Measurements from ENCODE around the gene HDHD3.
A peak's percentile ranks its signal among the peaks of the same experiment; 100 is the strongest.
"Not testable (repeated sequence)": the region's sequence is repeated elsewhere in the genome, so short reads cannot be mapped to it uniquely, and the experiment has no call there.

HDHD3 gene

GRCh38 chr9:113387560-113388230 lies 10.9 kb upstream of the HDHD3 start:
- Histone ChIP-seq H3K4me3 (ENCODE audit: low read depth in 1 of 2, low read length in 2 of 2) (no peak overlapping the region), H3K27me3 (ENCODE audit: control insufficient read depth in 1 of 2, insufficient read depth in 2 of 2, low read length in 2 of 2) (no peaks in the 10 kb centered on the region), H3K36me3 (ENCODE audit: insufficient read depth, low read length) (peaks cover 41% of the 10 kb centered on the region), H3K27ac (ENCODE audit: low read depth, low read length) (no peak overlapping the region), H3K4me1 (ENCODE audit: insufficient read depth, low read length) (no peaks in the 10 kb centered on the region), H3K9ac (ENCODE audit: low read length) (no peak overlapping the region), H3K9me3 (ENCODE audit: low read length) (no peaks in the 10 kb centered on the region)

- no peak overlapping the region for H3K9ac ChIP-seq (ENCODE audit: low read length)
- H3K36me3 ChIP-seq (ENCODE audit: insufficient read depth, low read length): peaks cover 37% of the 10 kb centered on the region
- H3K27me3 ChIP-seq (ENCODE audit: control insufficient read depth in 1 of 2, insufficient read depth in 2 of 2, low read length in 2 of 2): no peaks in the 10 kb centered on the region
- H3K4me3 ChIP-seq (ENCODE audit: low read depth in 1 of 2, low read length in 2 of 2): no peak overlapping the region
- no peaks in the 10 kb centered on the region for H3K9me3 ChIP-seq (ENCODE audit: low read length)
- no peaks in the 10 kb centered on the region for H3K4me1 ChIP-seq (ENCODE audit: insufficient read depth, low read length)
- no peak overlapping the region for H3K27ac ChIP-seq (ENCODE audit: low read depth, low read length)
Observed at GRCh38 chr9:113386571-113387393, 10.0 kb upstream of the HDHD3 start.

- H3K9me3 ChIP-seq (ENCODE audit: low read length): no peaks in the 10 kb centered on the region
- H3K4me3 ChIP-seq (ENCODE audit: low read depth in 1 of 2, low read length in 2 of 2): no peak overlapping the region
- no peak overlapping the region for H3K27ac ChIP-seq (ENCODE audit: low read depth, low read length)
- no peaks in the 10 kb centered on the region for H3K4me1 ChIP-seq (ENCODE audit: insufficient read depth, low read length)
- no peak overlapping the region for H3K9ac ChIP-seq (ENCODE audit: low read length)
- no peaks in the 10 kb centered on the region for H3K36me3 ChIP-seq (ENCODE audit: insufficient read depth, low read length)
- H3K27me3 ChIP-seq (ENCODE audit: control insufficient read depth in 1 of 2, insufficient read depth in 2 of 2, low read length in 2 of 2): no peaks in the 10 kb centered on the region
Observed at GRCh38 chr9:113381909-113382411, 5.2 kb upstream of the HDHD3 start.

- H3K27ac ChIP-seq (ENCODE audit: low read depth, low read length); H3K9me3 ChIP-seq (ENCODE audit: low read length); H3K4me3 ChIP-seq (ENCODE audit: low read depth in 1 of 2, low read length in 2 of 2); H3K36me3 ChIP-seq (ENCODE audit: insufficient read depth, low read length); H3K9ac ChIP-seq (ENCODE audit: low read length); H3K27me3 ChIP-seq (ENCODE audit: control insufficient read depth in 1 of 2, insufficient read depth in 2 of 2, low read length in 2 of 2); H3K4me1 ChIP-seq (ENCODE audit: insufficient read depth, low read length): not testable (repeated sequence)
Observed at GRCh38 chr9:113381441-113381840, 4.7 kb upstream of the HDHD3 start.

GRCh38 chr9:113380869-113381378 lies 4.1 kb upstream of the HDHD3 start:
- no peaks in the 10 kb centered on the region for H3K36me3 ChIP-seq (ENCODE audit: insufficient read depth, low read length)
- peaks cover 2% of the 10 kb centered on the region for H3K4me1 ChIP-seq (ENCODE audit: insufficient read depth, low read length)
- no peaks in the 10 kb centered on the region for H3K9me3 ChIP-seq (ENCODE audit: low read length)
- no peak overlapping the region for H3K4me3 ChIP-seq (ENCODE audit: low read depth in 1 of 2, low read length in 2 of 2)
- H3K27me3 ChIP-seq (ENCODE audit: control insufficient read depth in 1 of 2, insufficient read depth in 2 of 2, low read length in 2 of 2): no peaks in the 10 kb centered on the region
- no peak overlapping the region for H3K27ac ChIP-seq (ENCODE audit: low read depth, low read length)
- no peak overlapping the region for H3K9ac ChIP-seq (ENCODE audit: low read length)

GRCh38 chr9:113379829-113380210 lies 3.0 kb upstream of the HDHD3 start:
- H3K4me3 ChIP-seq (ENCODE audit: low read depth in 1 of 2, low read length in 2 of 2); H3K27ac ChIP-seq (ENCODE audit: low read depth, low read length); H3K9ac ChIP-seq (ENCODE audit: low read length); H3K4me1 ChIP-seq (ENCODE audit: insufficient read depth, low read length); H3K9me3 ChIP-seq (ENCODE audit: low read length); H3K27me3 ChIP-seq (ENCODE audit: control insufficient read depth in 1 of 2, insufficient read depth in 2 of 2, low read length in 2 of 2); H3K36me3 ChIP-seq (ENCODE audit: insufficient read depth, low read length): not testable (repeated sequence)

- not testable (repeated sequence) for H3K4me3 ChIP-seq (ENCODE audit: low read depth in 1 of 2, low read length in 2 of 2); H3K4me1 ChIP-seq (ENCODE audit: insufficient read depth, low read length)
Observed at GRCh38 chr9:113379094-113379828, 2.5 kb upstream of the HDHD3 start.

GRCh38 chr9:113375057-113376023 lies 1.4 kb downstream of the HDHD3 start:
- Histone ChIP-seq H3K4me1 (ENCODE audit: insufficient read depth, low read length) (peaks cover 10% of the 10 kb centered on the region), H3K4me3 (ENCODE audit: low read depth in 1 of 2, low read length in 2 of 2) (peak overlapping the region in 1 of 2 donors; percentile 78), H3K36me3 (ENCODE audit: insufficient read depth, low read length) (peaks cover 17% of the 10 kb centered on the region), H3K9me3 (ENCODE audit: low read length) (no peaks in the 10 kb centered on the region), H3K9ac (ENCODE audit: low read length) (no peak overlapping the region), H3K27me3 (ENCODE audit: control insufficient read depth in 1 of 2, insufficient read depth in 2 of 2, low read length in 2 of 2) (no peaks in the 10 kb centered on the region), H3K27ac (ENCODE audit: low read depth, low read length) (no peak overlapping the region)

More at GRCh38 chr9:113379094-113379828, 2.5 kb upstream of the HDHD3 start:
- H3K27me3 ChIP-seq (ENCODE audit: control insufficient read depth in 1 of 2, insufficient read depth in 2 of 2, low read length in 2 of 2); H3K36me3 ChIP-seq (ENCODE audit: insufficient read depth, low read length); H3K9me3 ChIP-seq (ENCODE audit: low read length); H3K9ac ChIP-seq (ENCODE audit: low read length); H3K27ac ChIP-seq (ENCODE audit: low read depth, low read length): not testable (repeated sequence)

GRCh38 chr9:113373676-113374392 lies 3.0 kb downstream of the HDHD3 start:
- H3K36me3 ChIP-seq (ENCODE audit: insufficient read depth, low read length): peaks cover 17% of the 10 kb centered on the region
- H3K4me1 ChIP-seq (ENCODE audit: insufficient read depth, low read length): peaks cover 10% of the 10 kb centered on the region
- no peak overlapping the region for H3K27ac ChIP-seq (ENCODE audit: low read depth, low read length)
- H3K4me3 ChIP-seq (ENCODE audit: low read depth in 1 of 2, low read length in 2 of 2): no peak overlapping the region
- H3K9me3 ChIP-seq (ENCODE audit: low read length): no peaks in the 10 kb centered on the region
- H3K9ac ChIP-seq (ENCODE audit: low read length): no peak overlapping the region
- no peaks in the 10 kb centered on the region for H3K27me3 ChIP-seq (ENCODE audit: control insufficient read depth in 1 of 2, insufficient read depth in 2 of 2, low read length in 2 of 2)

- Histone ChIP-seq H3K9ac (ENCODE audit: low read length) (no peak overlapping the region), H3K4me3 (ENCODE audit: low read depth in 1 of 2, low read length in 2 of 2) (no peak overlapping the region), H3K27ac (ENCODE audit: low read depth, low read length) (no peak overlapping the region), H3K27me3 (ENCODE audit: control insufficient read depth in 1 of 2, insufficient read depth in 2 of 2, low read length in 2 of 2) (no peaks in the 10 kb centered on the region), H3K36me3 (ENCODE audit: insufficient read depth, low read length) (peaks cover 17% of the 10 kb centered on the region), H3K9me3 (ENCODE audit: low read length) (no peaks in the 10 kb centered on the region), H3K4me1 (ENCODE audit: insufficient read depth, low read length) (peaks cover 10% of the 10 kb centered on the region)
Observed at GRCh38 chr9:113373256-113373655, 3.5 kb downstream of the HDHD3 start.
